Measurements from ENCODE around the gene ARHGAP18. TPM values are rescaled to one million over a fixed set of nuclear protein-coding genes. Genes with fewer than 3 reads are reported as not detected.

The ARHGAP18 gene
- total and polyA plus RNA-seq, 8 donors: 6.0 to 104 (median 30.2) TPM

DNA sequence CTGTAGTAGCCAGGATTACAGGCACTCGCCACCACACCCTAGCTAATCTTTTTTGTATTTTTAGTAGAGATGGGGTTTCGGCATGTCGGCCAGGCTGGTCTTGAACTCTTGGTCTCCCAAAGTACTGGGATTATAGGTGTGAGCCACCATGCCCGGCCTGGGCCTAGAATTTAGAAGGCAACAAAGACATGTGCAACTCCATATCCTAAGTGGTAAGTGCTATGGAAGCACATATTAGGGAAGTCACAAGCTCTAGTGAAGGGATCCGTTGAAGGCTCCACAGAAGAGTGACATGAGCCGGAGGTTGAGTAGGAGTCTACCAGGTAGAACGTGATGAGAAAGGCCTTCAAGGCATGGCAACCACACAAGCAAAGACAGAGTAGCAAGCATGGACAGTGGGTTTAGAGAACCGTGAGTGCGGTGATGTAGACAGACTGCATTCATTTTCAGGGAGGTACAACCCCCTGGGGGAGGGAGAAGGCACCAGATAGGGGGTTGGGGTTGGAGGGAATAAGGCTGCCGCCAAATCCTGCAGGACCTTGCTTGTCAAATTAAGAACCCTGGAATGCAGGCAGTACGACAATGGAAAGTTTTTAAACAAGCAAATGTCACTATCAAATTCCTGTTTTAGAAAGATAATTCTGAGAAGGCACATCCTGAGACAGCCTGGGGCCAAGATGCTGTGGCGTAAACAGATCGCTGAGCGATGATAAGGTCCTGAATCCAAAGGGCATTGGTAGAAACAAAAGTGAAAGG, 50.2 kb downstream of the ARHGAP18 start:
- intact Hi-C loops (cut with DNase I; ENCODE audit: low total_unique reads): no loop called here
- Histone ChIP-seq H3K36me3 (no peaks in the 10 kb centered on the region), H3K4me3 (no peak overlapping the region), H3K27me3 (no peaks in the 10 kb centered on the region), H3K4me1 (peaks cover 12 to 59% (median 25%) of the 10 kb centered on the region in 4 donors), H3K27ac (peak overlapping the region in 3 of 5 donors; percentile 45 to 54 (median 50)), H3K9me3 (no peaks in the 10 kb centered on the region)
- 73 to 85% (median 76%) methylated on average over 14 of the region's 14 CpGs for whole genome bisulfite sequencing, 5 donors
- DNase-seq: no peak
- TF ChIP-seq POLR2A (IDR thresholded peaks at IDR 0.05) (no peak), POLR2AphosphoS5 (IDR thresholded peaks at IDR 0.05) (no peak), EP300 (IDR thresholded peaks at IDR 0.05) (no peak)
- TF ChIP-seq, protein P1, sequence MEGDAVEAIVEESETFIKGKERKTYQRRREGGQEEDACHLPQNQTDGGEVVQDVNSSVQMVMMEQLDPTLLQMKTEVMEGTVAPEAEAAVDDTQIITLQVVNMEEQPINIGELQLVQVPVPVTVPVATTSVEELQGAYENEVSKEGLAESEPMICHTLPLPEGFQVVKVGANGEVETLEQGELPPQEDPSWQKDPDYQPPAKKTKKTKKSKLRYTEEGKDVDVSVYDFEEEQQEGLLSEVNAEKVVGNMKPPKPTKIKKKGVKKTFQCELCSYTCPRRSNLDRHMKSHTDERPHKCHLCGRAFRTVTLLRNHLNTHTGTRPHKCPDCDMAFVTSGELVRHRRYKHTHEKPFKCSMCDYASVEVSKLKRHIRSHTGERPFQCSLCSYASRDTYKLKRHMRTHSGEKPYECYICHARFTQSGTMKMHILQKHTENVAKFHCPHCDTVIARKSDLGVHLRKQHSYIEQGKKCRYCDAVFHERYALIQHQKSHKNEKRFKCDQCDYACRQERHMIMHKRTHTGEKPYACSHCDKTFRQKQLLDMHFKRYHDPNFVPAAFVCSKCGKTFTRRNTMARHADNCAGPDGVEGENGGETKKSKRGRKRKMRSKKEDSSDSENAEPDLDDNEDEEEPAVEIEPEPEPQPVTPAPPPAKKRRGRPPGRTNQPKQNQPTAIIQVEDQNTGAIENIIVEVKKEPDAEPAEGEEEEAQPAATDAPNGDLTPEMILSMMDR (IDR thresholded peaks at IDR 0.05): no peak

DNA sequence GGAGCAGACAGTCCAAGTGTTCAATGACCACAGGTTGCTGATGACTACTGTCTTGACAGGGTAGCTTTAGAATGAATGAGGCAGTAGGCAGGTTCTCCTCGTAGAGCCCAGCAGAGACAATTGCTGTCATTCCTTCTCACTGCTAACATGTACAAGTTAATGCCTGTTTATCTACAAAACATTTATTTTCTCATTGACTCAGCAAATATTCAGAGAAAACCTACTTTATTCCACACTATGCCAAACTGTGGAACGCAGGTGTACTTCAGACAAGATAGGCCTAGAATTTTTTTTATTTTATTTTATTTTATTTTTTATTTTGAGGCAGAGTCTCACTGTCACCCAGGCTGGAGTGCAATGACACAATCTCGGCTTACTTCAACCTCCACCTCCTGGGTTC, 50.8 kb downstream of the ARHGAP18 start:
- Histone ChIP-seq H3K9me3 (no peaks in the 10 kb centered on the region), H3K4me3 (no peak overlapping the region), H3K27me3 (no peaks in the 10 kb centered on the region), H3K36me3 (no peaks in the 10 kb centered on the region), H3K4me1 (peaks cover 11 to 53% (median 21%) of the 10 kb centered on the region in 4 donors), H3K27ac (peak overlapping the region in 1 of 5 donors; percentile 50)
- intact Hi-C loops (cut with DNase I; ENCODE audit: low total_unique reads): no loop called here
- DNase-seq: no peak
- 72 to 85% (median 77%) methylated on average over 3 of the region's 3 CpGs for WGBS, 5 donors
- TF ChIP-seq POLR2A (IDR thresholded peaks at IDR 0.05): no peak
- no peak for TF ChIP-seq EP300 (IDR thresholded peaks at IDR 0.05)
- TF ChIP-seq, protein P1 (IDR thresholded peaks at IDR 0.05): no peak
- TF ChIP-seq POLR2AphosphoS5 (IDR thresholded peaks at IDR 0.05): no peak

DNA sequence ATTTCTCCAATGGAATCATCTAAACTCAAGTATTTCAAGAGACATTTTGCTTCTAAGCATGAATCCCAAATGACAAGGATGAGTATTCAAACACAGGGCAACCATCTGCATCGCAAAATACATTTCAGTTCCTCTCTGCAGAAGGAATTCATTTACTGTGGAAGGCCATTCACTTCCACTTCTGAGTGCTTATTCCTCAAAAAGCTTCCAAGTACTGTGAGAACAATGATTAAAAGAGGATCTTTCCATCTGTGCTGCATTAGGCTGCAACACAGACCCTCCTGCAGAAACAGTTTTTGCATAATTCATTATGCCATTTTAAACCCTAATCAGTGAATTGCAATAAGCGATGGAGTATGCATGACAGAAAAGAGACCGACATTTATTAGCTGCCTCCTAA, 52.5 kb downstream of the ARHGAP18 start:
- peaks cover 0 to 50% (median 18%) of the 10 kb centered on the region in 4 donors for H3K4me1 ChIP-seq
- no peak overlapping the region for H3K27ac ChIP-seq
- intact Hi-C loops (cut with DNase I; ENCODE audit: low total_unique reads): no loop called here
- TF ChIP-seq EP300 (IDR thresholded peaks at IDR 0.05) (no peak), POLR2AphosphoS5 (IDR thresholded peaks at IDR 0.05) (no peak), POLR2A (IDR thresholded peaks at IDR 0.05) (no peak)
- TF ChIP-seq, protein P1 (IDR thresholded peaks at IDR 0.05): no peak
- H3K4me3 ChIP-seq: no peak overlapping the region
- no peak for DNase-seq
- no peaks in the 10 kb centered on the region for H3K36me3 ChIP-seq
- H3K27me3 ChIP-seq: no peaks in the 10 kb centered on the region
- WGBS, 5 donors: 87 to 94% (median 90%) methylated on average over 3 of the region's 3 CpGs
- no peaks in the 10 kb centered on the region for H3K9me3 ChIP-seq

DNA sequence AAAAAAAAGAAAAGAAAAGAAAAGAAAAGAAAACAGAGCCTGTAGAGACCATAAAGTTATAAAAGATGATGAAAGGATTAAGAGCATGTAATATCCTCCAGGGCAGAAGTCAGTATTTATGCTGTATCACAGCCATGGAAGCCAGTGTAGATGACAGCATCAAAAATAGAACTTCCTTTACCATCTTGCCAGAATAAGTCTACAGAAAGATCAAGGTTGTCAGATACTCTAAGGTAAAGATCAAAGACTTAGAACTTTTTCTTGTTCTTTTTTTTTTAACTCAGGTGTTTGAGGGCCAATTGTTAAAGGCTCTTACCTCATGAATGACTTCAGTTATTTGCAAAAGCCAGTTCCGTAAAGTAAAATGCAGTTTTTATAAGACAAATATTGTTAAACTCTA, 54.6 kb downstream of the ARHGAP18 start:
- Histone ChIP-seq H3K36me3 (no peaks in the 10 kb centered on the region), H3K9me3 (no peaks in the 10 kb centered on the region), H3K27me3 (no peaks in the 10 kb centered on the region), H3K4me1 (peaks cover 5 to 54% (median 19%) of the 10 kb centered on the region in 4 donors), H3K27ac (no peak overlapping the region), H3K4me3 (no peak overlapping the region)
- intact Hi-C loops (cut with DNase I; ENCODE audit: low total_unique reads): no loop called here
- TF ChIP-seq, protein P1 (IDR thresholded peaks at IDR 0.05): no peak
- TF ChIP-seq POLR2AphosphoS5 (IDR thresholded peaks at IDR 0.05) (no peak), POLR2A (IDR thresholded peaks at IDR 0.05) (no peak), EP300 (IDR thresholded peaks at IDR 0.05) (no peak)
- DNase-seq: no peak
- 33 to 54% (median 47%) methylated on average over 1 of the region's 1 CpG for WGBS, 5 donors
